ENCODE measurements around the gene VPS13C. TPM values are rescaled to one million over a fixed set of nuclear protein-coding genes. Genes with fewer than 3 reads are reported as not detected.
A peak's percentile ranks its signal among the peaks of the same experiment; 100 is the strongest.

The VPS13C gene
- total RNA-seq, 4 donors from 2014 or later: 97.7 to 151 (median 121) TPM

GRCh38 chr15:62059816-62060112 is 483 bp downstream of the VPS13C start:
- TF ChIP-seq CTCF (IDR thresholded peaks at IDR 0.05): no peak
- TF ChIP-seq POLR2A (IDR thresholded peaks at IDR 0.05): peak in 1 of 2 donors; percentile 9
- 0 to 1% methylated on average over 19 of the region's 19 CpGs for WGBS, 2 donors

GRCh38 chr15:62059108-62059815 is 985 bp downstream of the VPS13C start:
- no peak for TF ChIP-seq POLR2A (IDR thresholded peaks at IDR 0.05)
- no peak for TF ChIP-seq CTCF (IDR thresholded peaks at IDR 0.05)
- TF ChIP-seq EP300 (IDR thresholded peaks at IDR 0.05): no peak
- H3K4me3 ChIP-seq: peak overlapping the region; percentile 83 to 96 (median 87)
- 5 to 7% methylated on average over 13 of the region's 13 CpGs for WGBS, 2 donors

More at GRCh38 chr15:62059816-62060112, 483 bp downstream of the VPS13C start:
- DNase-seq (ENCODE audit: low spot score in 2 of 2): peak; percentile 15 to 29
- H3K4me3 ChIP-seq: peak overlapping the region; percentile 83 to 96 (median 87)
- no peaks in the 10 kb centered on the region for H3K36me3 ChIP-seq
- no peaks in the 10 kb centered on the region for H3K9me3 ChIP-seq
- H3K4me1 ChIP-seq: peaks cover 0 to 34% (median 6%) of the 10 kb centered on the region in 4 donors
- no peaks in the 10 kb centered on the region for H3K27me3 ChIP-seq
- H3K27ac ChIP-seq: peak overlapping the region; percentile 82 to 98 (median 98)

GRCh38 chr15:62058327-62059028 is 1.8 kb downstream of the VPS13C start:
- Histone ChIP-seq H3K27me3 (no peaks in the 10 kb centered on the region), H3K4me3 (no peak overlapping the region), H3K4me1 (peaks cover 0 to 37% (median 6%) of the 10 kb centered on the region in 4 donors), H3K9me3 (no peaks in the 10 kb centered on the region), H3K36me3 (no peaks in the 10 kb centered on the region), H3K27ac (no peak overlapping the region)
- WGBS, 2 donors: 81 to 82% methylated on average over 5 of the region's 5 CpGs
- TF ChIP-seq CTCF (IDR thresholded peaks at IDR 0.05) (no peak), POLR2A (IDR thresholded peaks at IDR 0.05) (no peak), EP300 (IDR thresholded peaks at IDR 0.05) (no peak)
- DNase-seq (ENCODE audit: low spot score in 2 of 2): no peak

More at GRCh38 chr15:62059108-62059815, 985 bp downstream of the VPS13C start:
- no peaks in the 10 kb centered on the region for H3K9me3 ChIP-seq
- H3K4me1 ChIP-seq: peaks cover 0 to 34% (median 6%) of the 10 kb centered on the region in 4 donors
- H3K27me3 ChIP-seq: no peaks in the 10 kb centered on the region
- H3K27ac ChIP-seq: peak overlapping the region; percentile 82 to 98 (median 98)
- no peaks in the 10 kb centered on the region for H3K36me3 ChIP-seq
- no peak for DNase-seq (ENCODE audit: low spot score in 2 of 2)

GRCh38 chr15:62057341-62057980 is 2.8 kb downstream of the VPS13C start:
- no peak overlapping the region for H3K27ac ChIP-seq
- H3K4me1 ChIP-seq: peaks cover 0 to 39% (median 6%) of the 10 kb centered on the region in 4 donors
- WGBS, 2 donors: 86 to 88% methylated on average over 4 of the region's 4 CpGs
- H3K9me3 ChIP-seq: no peaks in the 10 kb centered on the region
- no peak for DNase-seq (ENCODE audit: low spot score in 2 of 2)
- no peak for TF ChIP-seq CTCF (IDR thresholded peaks at IDR 0.05)
- no peak for TF ChIP-seq EP300 (IDR thresholded peaks at IDR 0.05)
- TF ChIP-seq POLR2A (IDR thresholded peaks at IDR 0.05): no peak
- H3K4me3 ChIP-seq: no peak overlapping the region
- no peaks in the 10 kb centered on the region for H3K27me3 ChIP-seq
- no peaks in the 10 kb centered on the region for H3K36me3 ChIP-seq

GRCh38 chr15:62054979-62055378 is 5.3 kb downstream of the VPS13C start:
- Histone ChIP-seq H3K27me3 (no peaks in the 10 kb centered on the region), H3K36me3 (no peaks in the 10 kb centered on the region), H3K27ac (no peak overlapping the region), H3K4me3 (no peak overlapping the region), H3K4me1 (peaks cover 0 to 42% (median 6%) of the 10 kb centered on the region in 4 donors), H3K9me3 (no peaks in the 10 kb centered on the region)
- DNase-seq (ENCODE audit: low spot score in 2 of 2): no peak
- TF ChIP-seq EP300 (IDR thresholded peaks at IDR 0.05) (no peak), POLR2A (IDR thresholded peaks at IDR 0.05) (no peak), CTCF (IDR thresholded peaks at IDR 0.05) (no peak)
- WGBS, 2 donors: 92 to 95% methylated on average over 5 of the region's 5 CpGs

Data from tibial nerve (tissue), 4 donors.